Common myeloid progenitor, CD34-positive (primary cell): Measurements from ENCODE around the gene EMC6.

ENCODE experiments used
- CTCF ChIA-PET: fragments of 350-600 bp; sonication (Branson Sonifier 250); formaldehyde crosslinking; loops from one replicate; lab custom pipeline; 2021; ENCODE audit warnings: antibody characterized with exemption; lab: Charles Lee
- POLR2A ChIA-PET: fragments of 350-600 bp; sonication (Branson Sonifier 250); formaldehyde crosslinking; loops from one replicate; lab custom pipeline; 2021; ENCODE audit warnings: antibody characterized with exemption; lab: Charles Lee
- DNase-seq, 3 donors: peaks; one replicate each; pipeline versions ENCODE4 v3.0.0 to v3.0.0-alpha.2; 2013
- H3K27ac ChIP-seq, 2 experiments: 1 replicate in 1 of 2; 2 replicates in 1 of 2; pipeline ENCODE4 v1.7.0; 2013; ENCODE audit warnings: inconsistent platforms in 2 of 2, low read length in 2 of 2, mild to moderate bottlenecking in 2 of 2, low read depth in 1 of 2, moderate library complexity in 1 of 2; ENCODE audit not compliant: severe bottlenecking in 2 of 2, insufficient read depth in 1 of 2, poor library complexity in 1 of 2
- H3K27me3 ChIP-seq, 5 experiments: replicated peaks in 2 of 5; 1 replicate in 3 of 5; 2 replicates in 2 of 5; pipeline versions ENCODE4 v1.6.1 to v1.7.0; 2013; ENCODE audit warnings: low read length in 4 of 5, mild to moderate bottlenecking in 2 of 5, moderate library complexity in 2 of 5, inconsistent platforms in 1 of 5; ENCODE audit not compliant: insufficient read depth in 5 of 5, control insufficient read depth in 4 of 5
- H3K36me3 ChIP-seq, 4 experiments: 1 replicate in 2 of 4; 2 replicates in 2 of 4; pipeline versions ENCODE4 v1.6.1 to v1.7.0; 2013; ENCODE audit warnings: low read length in 3 of 4, control low read depth in 1 of 4, mild to moderate bottlenecking in 1 of 4; ENCODE audit not compliant: control insufficient read depth in 4 of 4, insufficient read depth in 4 of 4
- H3K4me1 ChIP-seq, 4 experiments: 1 replicate in 3 of 4; 2 replicates in 1 of 4; pipeline versions ENCODE4 v1.6.1 to v1.7.1; 2013; ENCODE audit warnings: low read length in 3 of 4, mild to moderate bottlenecking in 3 of 4, control low read depth in 1 of 4, inconsistent platforms in 1 of 4, moderate library complexity in 1 of 4; ENCODE audit not compliant: control insufficient read depth in 4 of 4, insufficient read depth in 4 of 4; ENCODE audit errors: control extremely low read depth in 1 of 4
- H3K4me3 ChIP-seq, 7 experiments: 1 replicate in 4 of 7; 2 replicates in 3 of 7; pipeline versions ENCODE4 v1.5.1 to v1.7.0; 2013; ENCODE audit warnings: mild to moderate bottlenecking in 7 of 7, low read length in 6 of 7, moderate library complexity in 6 of 7, inconsistent platforms in 2 of 7, low read depth in 2 of 7, control low read depth in 1 of 7; ENCODE audit not compliant: insufficient read depth in 4 of 7, control insufficient read depth in 1 of 7; ENCODE audit errors: extremely low read depth in 1 of 7
- H3K9me3 ChIP-seq, 5 experiments: 1 replicate in 4 of 5; 2 replicates in 1 of 5; pipeline versions ENCODE4 v1.6.1 to v1.7.1; 2013; ENCODE audit warnings: low read length in 4 of 5, mild to moderate bottlenecking in 2 of 5, inconsistent platforms in 1 of 5, low read depth in 1 of 5, moderate library complexity in 1 of 5; ENCODE audit not compliant: control insufficient read depth in 4 of 5, insufficient read depth in 2 of 5; ENCODE audit errors: control extremely low read depth in 1 of 5
- WGBS: methylation state at CpG from one replicate; pipeline ENCODE4 v1.1.5; 2013; ENCODE audit not compliant: insufficient coverage; 5-methylcytosine and 5-hydroxymethylcytosine counted together

EMC6 gene

DNA sequence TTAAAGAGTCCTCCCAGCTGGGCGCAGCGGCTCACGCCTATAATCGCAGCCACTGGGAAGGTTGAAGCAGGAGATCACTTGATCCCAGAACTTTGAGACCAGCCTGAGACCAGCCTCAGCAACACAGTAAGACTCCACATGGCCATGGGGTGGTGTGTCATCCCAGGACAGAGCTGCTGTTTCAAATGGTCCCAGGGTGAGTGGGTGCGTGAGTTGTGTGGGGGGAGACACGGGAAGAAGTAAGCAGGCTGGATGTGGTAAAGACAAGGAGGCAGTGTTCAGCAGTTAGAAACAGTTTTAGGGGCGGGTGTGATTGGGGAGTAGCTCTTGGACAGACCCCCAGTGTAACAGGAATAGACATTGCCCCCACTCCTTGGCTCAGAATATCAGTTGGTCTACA lies 36.3 kb upstream of the EMC6 start:
- WGBS: 100% methylated on average over 5 of the region's 7 CpGs
- H3K27ac ChIP-seq: no peak overlapping the region
- no peak overlapping the region for H3K4me3 ChIP-seq
- ChIA-PET POLR2A (no interaction called here), CTCF (interaction anchor here (1.1 kb wide), 1 partner anchor 12 kb away, joined by 3 read pairs; no protein-coding TSS in a partner anchor)
- H3K36me3 ChIP-seq: peaks cover 5 to 30% (median 21%) of the 10 kb centered on the region in 4 experiments
- no peaks in the 10 kb centered on the region for H3K9me3 ChIP-seq
- H3K27me3 ChIP-seq: no peaks in the 10 kb centered on the region
- DNase-seq: no peak
- peaks cover 0 to 15% (median 12%) of the 10 kb centered on the region in 4 experiments for H3K4me1 ChIP-seq

DNA sequence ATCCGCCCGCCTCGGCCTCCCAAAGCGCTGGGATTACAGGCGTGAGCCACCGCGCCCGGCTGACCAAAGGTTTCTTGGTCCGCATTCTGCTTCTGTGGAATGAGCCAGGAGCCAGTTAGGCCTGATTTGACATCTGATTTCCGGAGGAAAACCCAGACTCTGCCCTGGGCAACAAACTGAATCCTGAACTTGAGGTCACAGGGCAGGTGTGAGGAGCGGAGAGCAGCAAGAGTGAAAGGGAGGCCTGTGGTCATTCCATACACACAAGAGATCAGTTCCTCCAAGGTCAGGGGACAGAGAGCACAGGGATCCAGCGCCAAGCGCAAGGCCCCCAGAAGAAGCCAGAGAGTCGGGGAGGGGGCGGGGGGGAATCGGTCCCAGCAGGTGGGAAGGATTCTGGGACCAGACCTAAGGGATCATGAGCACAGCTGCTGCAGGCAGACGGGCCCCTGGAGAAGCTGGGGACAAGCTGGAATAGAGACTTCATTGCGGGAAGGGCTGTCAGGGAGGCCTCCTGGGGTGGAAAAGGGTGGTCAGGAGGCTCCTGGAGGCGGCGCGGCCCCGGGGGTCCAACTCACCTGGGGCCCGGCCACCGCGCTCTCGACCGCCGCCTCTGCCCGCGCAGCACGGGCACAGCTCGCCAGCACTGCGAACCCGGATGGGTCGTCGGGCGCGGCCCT lies 33.0 kb upstream of the EMC6 start:
- peak overlapping the region in 1 of 2 experiments; percentile 90 for H3K27ac ChIP-seq
- no peaks in the 10 kb centered on the region for H3K9me3 ChIP-seq
- no peaks in the 10 kb centered on the region for H3K27me3 ChIP-seq
- DNase-seq: peak in 1 of 3 donors; percentile 9
- H3K4me1 ChIP-seq: peaks cover 5 to 35% (median 28%) of the 10 kb centered on the region in 4 experiments
- ChIA-PET CTCF (interaction anchor here (0.8 to 1.0 kb wide), 2 partner anchors 12 to 13 kb away, joined by 3 read pairs; no protein-coding TSS in a partner anchor), POLR2A (interaction anchor here (0.9 kb wide), 1 partner anchor 33 kb away, joined by 4 read pairs; the partner anchor contains the start of genes EMC6 and TAX1BP3)
- H3K4me3 ChIP-seq: peak overlapping the region; percentile 86 to 100 (median 89)
- 8% methylated on average over 26 of the region's 38 CpGs for WGBS
- H3K36me3 ChIP-seq: peaks cover 0 to 7% (median 4%) of the 10 kb centered on the region in 4 experiments

DNA sequence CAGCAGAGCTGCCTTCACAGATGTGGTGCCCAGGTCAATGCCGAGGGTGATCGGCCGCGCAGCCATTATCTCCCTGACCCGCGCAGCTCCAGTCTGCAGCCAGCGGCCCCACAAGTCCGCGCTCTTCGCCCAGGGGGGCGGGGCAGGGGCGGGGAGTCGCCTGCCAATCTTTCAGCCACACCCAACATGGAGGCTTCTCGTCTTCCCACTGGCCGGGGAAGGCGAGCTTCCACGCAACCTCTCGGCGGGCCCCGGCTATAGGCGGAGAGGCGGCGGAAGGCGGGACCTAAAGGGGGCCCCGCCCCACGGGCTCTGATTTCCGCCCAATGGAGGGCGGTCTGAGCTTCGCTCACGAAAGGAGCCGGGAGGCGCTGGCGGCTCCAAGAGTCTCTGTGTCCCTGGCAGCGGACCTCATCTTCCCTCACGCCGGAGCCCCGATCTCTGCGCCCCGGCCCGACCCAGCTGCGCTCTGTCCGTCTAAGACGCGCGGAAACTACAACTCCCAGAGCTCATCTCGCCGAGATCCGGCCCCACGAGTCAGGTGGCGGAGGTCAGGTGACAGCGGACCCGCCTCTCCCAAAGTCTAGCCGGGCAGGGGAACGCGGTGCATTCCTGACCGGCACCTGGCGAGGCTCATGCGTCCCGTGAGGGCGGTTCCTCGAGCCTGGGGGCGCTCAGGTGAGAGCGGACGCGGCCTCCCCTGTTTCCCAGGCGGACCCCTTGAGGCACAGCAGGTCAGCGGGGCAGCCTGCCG lies 32.3 kb upstream of the EMC6 start, which contains the start of the genes CTNS and SHPK:
Gene CTNS, plus strand, starts transcription at position 607 of the 754 bp plus-strand sequence. CDS start 3,447 bp downstream, outside the sequence.
Gene SHPK, minus strand, starts transcription at position 97 of the 754 bp plus-strand sequence. Its CDS starts 31 bp downstream, at position 66.
- Histone ChIP-seq H3K9me3 (no peaks in the 10 kb centered on the region), H3K36me3 (peaks cover 0 to 7% (median 5%) of the 10 kb centered on the region in 4 experiments), H3K27me3 (no peaks in the 10 kb centered on the region), H3K4me1 (peaks cover 5 to 39% (median 32%) of the 10 kb centered on the region in 4 experiments), H3K27ac (peak within 1 kb of the TSS; percentile 68 to 90), H3K4me3 (peak within 1 kb of the TSS; percentile 86 to 100 (median 89))
- WGBS: 0% methylated on average over 48 of the region's 68 CpGs
- peak; percentile 92 to 96 (median 95) for DNase-seq
- ChIA-PET POLR2A (interaction anchor here (0.6 to 0.9 kb wide), 2 partner anchors 32 to 85 kb away, joined by 3 to 4 read pairs; partner anchors contain the start of genes EMC6 and TAX1BP3), CTCF (interaction anchor here (0.8 to 1.0 kb wide), 5 partner anchors 11 to 74 kb away, joined by 3 read pairs; no protein-coding TSS in a partner anchor)

DNA sequence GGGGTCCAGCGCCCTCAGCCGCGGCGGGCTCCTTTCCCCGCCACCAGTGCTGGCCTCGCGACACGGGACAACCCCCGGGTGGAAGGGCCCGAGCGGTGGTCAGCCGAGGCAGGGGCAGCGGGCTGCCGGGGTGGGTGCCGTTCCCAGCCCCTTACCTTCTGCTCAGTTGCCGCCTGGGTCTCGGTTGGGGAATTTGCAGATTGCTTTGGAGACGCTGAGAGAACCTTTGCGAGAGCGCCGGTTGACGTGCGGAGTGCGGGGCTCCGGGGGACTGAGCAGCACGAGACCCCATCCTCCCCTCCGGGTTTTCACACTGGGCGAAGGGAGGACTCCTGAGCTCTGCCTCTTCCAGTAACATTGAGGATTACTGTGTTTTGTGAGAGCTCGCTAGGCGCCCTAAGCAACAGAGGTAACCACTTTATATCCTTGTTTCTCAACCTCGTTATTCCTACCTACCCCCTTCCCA lies 31.7 kb upstream of the EMC6 start:
- Histone ChIP-seq H3K27me3 (no peaks in the 10 kb centered on the region), H3K4me1 (peaks cover 5 to 42% (median 32%) of the 10 kb centered on the region in 4 experiments), H3K27ac (peak overlapping the region in 1 of 2 experiments; percentile 90), H3K4me3 (peak overlapping the region; percentile 86 to 100 (median 89)), H3K36me3 (peaks cover 0 to 9% (median 6%) of the 10 kb centered on the region in 4 experiments), H3K9me3 (no peaks in the 10 kb centered on the region)
- CTCF ChIA-PET: interaction anchor here (0.6 to 1.0 kb wide), 5 partner anchors 10 to 138 kb away, joined by 3 read pairs; no protein-coding TSS in a partner anchor
- DNase-seq: peak in 2 of 3 donors; percentile 31 to 44
- POLR2A ChIA-PET: interaction anchor here (0.6 kb wide), 1 partner anchor 85 kb away, joined by 3 read pairs; no protein-coding TSS in a partner anchor
- WGBS: 1% methylated on average over 22 of the region's 31 CpGs

GRCh38 chr17:3639981-3640596 lies 28.5 kb upstream of the EMC6 start:
- 11% methylated on average over 3 of the region's 7 CpGs for WGBS
- CTCF ChIA-PET: interaction anchor here (1.0 kb wide), 1 partner anchor 11 kb away, joined by 3 read pairs; no protein-coding TSS in a partner anchor
- peak; percentile 48 to 78 (median 64) for DNase-seq

GRCh38 chr17:3641014-3641413 lies 27.6 kb upstream of the EMC6 start:
- DNase-seq: no peak
- Histone ChIP-seq H3K36me3 (peaks cover 0 to 17% (median 4%) of the 10 kb centered on the region in 4 experiments), H3K9me3 (no peaks in the 10 kb centered on the region), H3K4me1 (peaks cover 5 to 34% (median 27%) of the 10 kb centered on the region in 4 experiments), H3K4me3 (no peak overlapping the region), H3K27ac (peak overlapping the region in 1 of 2 experiments; percentile 62), H3K27me3 (no peaks in the 10 kb centered on the region)
- WGBS: 97% methylated on average over 3 of the region's 3 CpGs
- ChIA-PET CTCF (no interaction called here), POLR2A (no interaction called here)

More at GRCh38 chr17:3639981-3640596, 28.5 kb upstream of the EMC6 start:
- peak overlapping the region; percentile 54 to 62 for H3K27ac ChIP-seq
- H3K4me1 ChIP-seq: peaks cover 5 to 39% (median 32%) of the 10 kb centered on the region in 4 experiments
- H3K4me3 ChIP-seq: peak overlapping the region in 3 of 7 experiments; percentile 4 to 54 (median 35)
- POLR2A ChIA-PET: no interaction called here
- no peaks in the 10 kb centered on the region for H3K27me3 ChIP-seq
- H3K9me3 ChIP-seq: no peaks in the 10 kb centered on the region
- H3K36me3 ChIP-seq: peaks cover 0 to 14% (median 2%) of the 10 kb centered on the region in 4 experiments
